Endometrium (tissue), 2 donors: ENCODE measurements around the gene PRDM5.
"Not testable (repeated sequence)": the region's sequence is repeated elsewhere in the genome, so short reads cannot be mapped to it uniquely, and the experiment has no call there.

Source experiments
- FAIRE-seq: peaks from 2 replicates; lab custom pipeline; 2012; peaks lifted over from hg19 to GRCh38; lab: Jason Lieb, UNC
- donor health status: control.
- donor health status: control.

PRDM5 gene

DNA sequence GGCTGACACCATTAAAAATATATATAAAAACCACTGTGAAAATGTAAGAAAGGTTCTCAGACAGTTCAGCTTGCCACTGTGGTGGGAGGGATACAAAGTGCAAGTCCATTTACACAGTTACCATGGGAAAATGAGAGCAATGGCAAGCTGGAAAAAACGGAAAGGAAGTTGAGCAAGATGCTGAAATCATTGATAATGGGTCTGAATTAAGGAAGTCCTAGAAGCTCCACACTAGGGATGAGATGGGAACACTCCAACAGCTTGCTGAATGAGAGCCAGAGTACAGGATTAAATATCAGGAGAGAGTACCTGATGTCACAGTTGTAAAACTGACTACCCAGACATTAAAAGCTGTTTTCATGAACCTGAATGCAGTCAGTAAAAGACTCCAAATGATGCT lies 218.6 kb downstream of the PRDM5 start:
- FAIRE-seq: no peak

DNA sequence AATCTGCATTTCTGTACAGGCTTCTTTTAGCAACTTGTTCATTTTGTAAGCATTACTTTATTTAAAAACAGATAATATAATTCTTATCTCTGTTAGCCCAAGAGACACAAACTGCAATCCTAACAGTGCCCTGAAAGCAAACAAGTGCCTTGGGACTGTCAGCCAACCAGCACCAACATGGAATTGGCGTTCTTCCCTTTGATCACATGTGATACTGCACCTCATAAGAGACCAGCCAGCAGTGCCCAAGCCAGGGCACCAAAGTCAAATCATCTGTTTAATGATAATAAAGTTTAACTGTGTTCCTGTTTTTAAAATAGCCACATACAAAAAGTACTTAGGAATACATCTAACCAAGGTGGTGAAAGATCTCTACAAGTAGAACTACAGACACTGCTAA lies 223.2 kb downstream of the PRDM5 start:
- no peak for FAIRE-seq

DNA sequence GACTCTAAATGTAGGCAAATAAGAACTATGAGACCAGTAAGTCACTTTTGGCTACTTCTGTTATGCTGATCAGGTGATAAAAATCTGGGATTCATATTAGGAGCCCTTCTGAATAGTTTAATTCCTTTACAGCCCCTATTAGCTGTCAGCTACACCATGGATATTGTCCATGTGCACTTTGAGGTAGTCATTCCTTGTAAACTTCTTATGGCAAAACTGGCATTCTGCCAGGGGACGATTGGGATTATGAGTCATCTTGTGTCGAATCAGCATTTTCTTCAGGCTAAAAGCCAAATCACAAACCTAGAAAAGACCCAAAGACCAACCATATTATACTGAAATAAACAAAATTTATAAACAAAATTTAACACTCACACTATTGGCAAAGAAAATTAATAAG lies 227.6 kb downstream of the PRDM5 start:
- no peak for FAIRE-seq

DNA sequence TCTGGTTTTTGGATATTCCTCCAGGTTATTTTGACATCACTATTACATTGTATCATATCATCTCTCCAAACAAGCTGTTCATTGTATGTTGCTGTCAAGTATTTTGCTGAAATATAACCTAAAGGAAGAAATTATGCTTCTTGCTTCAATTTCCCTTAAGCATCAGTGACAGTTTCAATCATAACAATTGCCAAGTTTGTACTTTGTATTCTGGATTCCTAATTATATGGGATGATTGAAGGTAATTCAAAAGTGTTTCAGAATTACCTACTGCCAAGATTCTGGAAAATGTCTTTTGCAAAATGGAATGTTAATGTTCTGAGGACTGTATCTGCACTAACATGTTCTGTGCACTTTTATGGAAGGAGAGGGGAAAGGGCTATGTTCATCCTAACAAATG lies 228.7 kb downstream of the PRDM5 start:
- FAIRE-seq: no peak

DNA sequence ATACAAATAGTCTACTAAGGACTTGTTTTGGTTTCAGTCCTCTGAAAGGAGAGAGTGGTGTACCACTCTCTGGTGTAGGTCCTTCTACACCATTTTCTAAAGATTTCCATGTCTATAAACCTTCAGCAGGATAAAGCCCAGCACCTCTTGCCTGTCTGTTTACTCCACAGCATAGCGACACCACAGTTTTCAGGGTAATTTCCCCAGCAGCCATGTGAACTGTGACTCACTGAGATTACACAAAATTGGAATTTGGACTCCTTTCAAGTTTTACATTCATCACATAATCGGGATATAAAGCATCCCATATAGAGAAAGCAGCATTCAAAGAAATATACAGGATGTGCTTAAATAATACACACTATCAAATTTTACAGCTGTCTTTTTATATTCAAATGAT lies 229.6 kb downstream of the PRDM5 start:
- no peak for FAIRE-seq

DNA sequence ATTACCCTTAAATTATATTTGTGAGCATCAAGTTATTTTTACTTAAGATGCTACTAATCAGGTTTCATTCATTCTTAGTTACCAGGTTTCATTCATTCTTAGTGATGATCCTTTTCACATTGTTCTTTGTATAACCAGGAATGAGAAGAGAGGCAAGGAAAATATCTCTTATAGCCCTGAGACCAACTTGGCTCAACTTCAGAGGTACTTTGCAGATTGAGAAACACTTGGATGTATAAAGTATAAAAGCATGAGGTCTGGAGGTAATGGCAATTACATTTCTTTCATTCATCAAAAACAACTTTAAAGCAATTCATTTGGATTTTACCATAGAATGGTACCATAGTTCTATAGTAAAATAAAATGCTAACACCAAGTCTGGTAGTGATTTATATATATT lies 231.0 kb downstream of the PRDM5 start:
- FAIRE-seq: no peak

DNA sequence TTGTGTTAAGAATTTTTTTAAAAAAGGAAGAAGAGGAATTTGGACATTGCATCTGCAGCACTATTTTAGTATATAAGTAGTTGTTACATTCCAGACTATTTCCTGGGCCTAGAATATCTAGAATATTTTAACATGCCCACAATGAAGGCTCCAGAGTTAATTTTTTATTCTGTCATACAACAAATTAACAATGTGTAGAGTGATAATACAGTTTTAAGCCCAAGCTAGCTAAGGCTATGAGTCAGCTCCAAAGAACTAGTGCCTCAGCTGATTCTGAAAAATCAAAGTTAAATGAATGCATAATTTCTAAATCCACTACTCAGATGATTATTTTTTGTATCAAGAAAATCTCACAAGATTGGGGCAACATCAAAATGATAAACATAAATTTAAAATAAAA lies 231.4 kb downstream of the PRDM5 start:
- no peak for FAIRE-seq

DNA sequence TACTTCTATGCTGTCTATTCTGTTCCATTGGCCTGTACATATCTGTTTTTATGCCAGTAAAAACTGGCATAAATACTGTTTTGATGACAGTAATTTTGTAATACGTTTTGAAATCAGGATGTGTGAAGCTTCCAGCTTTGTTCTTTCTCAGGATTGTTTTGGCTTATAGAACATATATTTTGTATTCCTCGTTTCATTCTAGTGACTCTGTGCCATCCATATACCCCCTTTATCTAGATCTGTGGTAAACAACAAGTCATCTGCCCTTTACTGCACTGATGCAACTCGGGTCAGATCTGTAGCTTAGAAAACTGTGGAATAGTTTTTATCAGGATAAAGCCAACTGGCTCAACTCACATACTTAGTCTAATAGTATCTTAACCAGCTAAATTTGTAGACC lies 233.7 kb downstream of the PRDM5 start:
- no peak for FAIRE-seq

DNA sequence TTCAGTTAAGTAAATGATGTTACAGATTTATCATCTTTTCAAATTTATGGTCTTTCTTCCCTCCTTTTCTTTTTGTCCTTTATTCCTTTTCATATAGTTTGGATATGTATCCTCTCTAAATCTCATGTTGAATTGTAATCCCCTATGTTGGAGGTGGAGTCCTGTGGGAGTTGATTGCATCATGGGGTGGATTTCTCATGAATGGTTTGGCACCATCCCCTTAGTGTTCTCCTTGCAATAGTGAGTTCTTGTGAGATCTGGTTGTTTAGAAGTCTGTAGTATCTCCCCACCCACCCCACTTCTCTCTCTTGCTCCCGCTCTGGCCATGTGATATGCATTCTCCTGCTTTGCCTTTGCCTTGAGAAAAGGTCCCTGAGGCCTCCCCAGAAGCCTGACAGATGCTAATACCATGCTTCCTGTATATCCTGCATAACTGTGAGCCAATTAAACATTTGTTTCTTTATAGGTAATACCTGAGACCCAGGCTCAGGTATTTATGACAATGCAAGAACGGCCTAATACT lies 236.7 kb downstream of the PRDM5 start:
- no peak for FAIRE-seq

DNA sequence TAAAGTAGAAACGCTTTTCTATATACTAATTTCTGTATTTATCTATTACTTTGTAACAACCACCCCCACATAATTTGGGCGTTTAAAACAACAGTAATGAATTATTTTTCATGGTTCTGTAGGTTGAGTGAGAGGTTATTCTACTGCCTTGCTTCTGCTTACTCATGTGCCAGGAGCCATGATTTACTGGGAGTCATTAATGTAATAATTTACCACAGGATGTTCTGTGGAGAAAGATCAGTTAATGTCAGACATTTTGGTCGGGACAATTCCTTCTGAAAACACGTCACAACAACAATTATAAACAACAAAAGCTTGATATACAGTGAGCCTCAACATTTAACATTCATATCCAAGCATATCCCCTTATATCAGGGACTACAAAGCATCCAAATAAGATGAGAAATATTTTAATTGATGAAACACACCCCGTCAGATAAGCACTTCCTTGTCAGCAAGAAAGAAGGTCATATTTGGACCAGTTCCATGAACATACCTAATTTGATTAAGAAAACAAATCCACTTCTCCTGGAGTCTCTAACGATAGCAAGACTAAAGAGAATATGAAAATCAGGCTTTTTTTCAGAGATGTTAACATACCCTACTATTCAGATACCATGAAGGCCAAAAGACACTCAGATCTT lies 238.5 kb downstream of the PRDM5 start:
- no peak for FAIRE-seq

DNA sequence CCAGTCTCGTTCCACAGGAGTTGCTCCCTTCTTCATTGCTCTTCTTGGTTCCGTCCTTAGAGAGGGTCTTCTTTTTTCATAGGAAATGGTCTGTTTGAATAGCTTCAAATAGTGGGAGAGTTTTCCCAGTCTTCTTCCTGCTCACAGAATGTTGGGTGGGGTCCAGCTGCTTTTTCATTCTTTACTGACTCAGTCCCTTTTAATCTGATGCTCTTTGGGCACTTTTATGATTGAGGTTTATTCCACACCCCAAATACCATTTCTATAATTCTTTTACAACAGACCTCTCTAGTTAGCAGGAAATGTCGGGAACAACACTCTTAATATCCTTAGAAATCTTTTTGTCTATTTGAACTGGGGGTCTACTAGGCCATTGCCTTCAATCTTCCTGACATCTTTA lies 239.5 kb downstream of the PRDM5 start:
- no peak for FAIRE-seq

DNA sequence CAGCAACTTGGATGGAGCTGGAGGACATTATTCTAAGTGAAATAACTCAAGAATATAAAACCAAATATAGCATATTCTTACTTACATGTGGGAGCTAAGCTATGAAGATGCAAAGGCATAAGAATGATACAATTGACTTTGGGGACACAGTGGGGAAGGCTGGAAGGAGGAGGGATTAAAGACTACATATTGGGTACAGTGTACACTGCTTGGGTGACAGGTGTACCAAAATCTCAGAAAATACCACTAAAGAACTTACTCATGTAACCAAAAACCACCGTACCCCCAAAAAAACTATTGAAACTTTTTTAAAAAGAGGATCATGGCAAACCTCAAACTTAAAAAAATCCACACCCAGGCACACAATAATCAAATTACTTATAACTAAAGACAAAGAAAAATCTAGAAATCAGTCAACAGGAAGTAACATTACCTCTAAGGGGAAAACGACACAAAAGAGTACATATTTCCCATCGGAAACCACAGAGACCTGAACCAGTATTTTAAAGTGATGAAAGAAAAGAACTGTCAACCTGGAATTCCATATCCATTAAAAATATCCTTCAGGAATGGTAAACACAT lies 241.8 kb downstream of the PRDM5 start:
- no peak for FAIRE-seq

DNA sequence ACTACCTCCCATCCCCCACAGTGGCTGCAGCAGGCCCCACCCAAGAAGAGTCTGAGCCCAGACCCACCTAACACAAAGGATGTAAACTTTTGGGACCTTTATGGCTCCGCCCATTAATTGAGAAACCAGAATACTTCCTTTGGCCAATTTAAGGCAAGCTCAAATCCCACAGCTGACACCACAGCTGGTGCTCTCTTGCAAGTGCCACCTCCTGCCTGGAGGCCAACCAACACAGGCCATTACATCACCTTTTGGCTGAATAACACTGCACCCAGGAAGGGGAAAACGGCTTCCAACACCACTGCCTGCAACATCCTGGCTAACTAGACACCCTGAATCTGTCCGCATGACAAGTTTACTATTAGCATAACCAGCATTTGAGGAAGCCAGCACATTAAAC lies 248.8 kb downstream of the PRDM5 start:
- FAIRE-seq: no peak

DNA sequence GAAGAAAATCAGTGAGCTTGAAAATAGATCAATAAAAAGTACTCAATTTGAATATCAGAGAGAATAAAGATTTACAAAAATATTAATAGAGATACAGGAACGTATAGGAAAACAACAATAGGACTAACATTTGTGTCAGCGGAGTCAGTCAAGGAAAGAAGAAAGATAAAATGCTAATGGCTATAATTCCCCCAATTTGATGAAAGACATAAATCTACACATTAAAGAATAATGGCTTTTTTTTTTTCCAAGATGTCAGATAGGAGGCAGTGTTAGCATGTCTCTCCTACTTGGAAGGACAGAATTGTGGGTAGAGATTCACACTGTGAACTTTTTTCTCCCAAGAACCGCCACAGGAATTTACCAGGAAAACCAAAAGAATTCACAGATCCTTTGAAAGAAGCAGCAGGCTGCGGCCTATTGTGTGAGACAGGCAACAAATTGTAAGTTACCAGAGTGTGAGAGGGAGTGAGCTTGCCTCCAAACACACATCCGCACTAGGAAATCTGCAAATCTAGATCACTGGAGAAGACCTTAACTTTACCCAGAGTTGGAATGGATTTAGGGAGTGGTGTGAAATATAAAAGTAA lies 249.9 kb downstream of the PRDM5 start:
- FAIRE-seq: no peak

DNA sequence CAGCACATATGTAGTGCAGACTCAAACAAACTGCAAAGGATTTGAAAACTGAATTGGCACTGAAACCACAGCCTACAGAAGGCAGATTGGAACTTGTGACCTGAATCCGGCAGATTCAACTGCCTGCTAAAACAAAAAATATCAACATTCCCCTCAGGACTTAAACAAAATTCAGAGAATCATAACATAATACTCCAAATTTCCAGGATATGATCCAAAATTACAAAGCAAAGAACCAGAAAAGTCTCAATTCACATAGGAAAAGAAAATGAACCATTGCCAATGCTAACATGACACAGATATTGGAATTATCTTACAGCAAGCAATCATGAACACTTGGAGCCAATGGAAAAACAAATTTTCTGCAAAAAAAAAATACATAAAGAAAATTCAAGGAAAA lies 250.4 kb downstream of the PRDM5 start:
- FAIRE-seq: no peak

DNA sequence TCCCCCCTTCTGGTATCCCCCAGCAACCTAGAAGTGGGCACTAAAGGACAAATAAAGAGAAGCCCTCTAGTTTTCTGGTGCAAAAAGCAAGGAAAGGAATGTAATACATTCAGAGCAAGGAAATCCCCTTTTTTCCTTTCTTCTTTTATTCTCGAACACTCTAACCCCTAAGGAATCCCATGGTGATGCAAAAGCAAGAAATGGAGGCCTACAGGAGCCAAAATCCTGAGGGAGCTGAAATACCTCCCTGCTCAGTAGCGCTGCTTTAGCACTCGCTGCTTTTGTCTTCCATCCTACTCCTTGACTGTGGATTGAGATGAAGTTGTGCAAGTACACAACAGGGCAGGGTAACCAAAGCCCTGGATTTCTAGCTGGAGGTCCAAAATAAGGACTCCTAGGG lies 251.0 kb downstream of the PRDM5 start:
- FAIRE-seq: no peak

DNA sequence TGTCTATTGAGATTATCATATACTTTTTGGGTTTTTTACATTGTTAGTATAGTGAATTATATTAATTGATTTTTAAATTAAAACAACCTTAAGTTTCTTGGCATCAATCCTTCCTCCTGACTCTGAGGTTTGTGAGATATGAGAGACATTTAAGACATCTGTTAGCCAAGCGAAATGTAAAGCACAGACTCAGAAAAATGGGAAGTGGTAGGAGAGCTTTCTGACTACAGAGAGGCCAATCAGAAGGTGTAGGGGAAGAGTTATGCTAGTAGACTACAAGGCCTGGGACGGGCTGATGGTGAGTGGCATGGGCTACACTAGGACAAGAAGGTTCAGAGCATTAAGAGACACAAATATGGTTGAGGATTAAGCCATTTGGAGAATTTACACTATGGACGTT lies 255.4 kb downstream of the PRDM5 start:
- FAIRE-seq: no peak

DNA sequence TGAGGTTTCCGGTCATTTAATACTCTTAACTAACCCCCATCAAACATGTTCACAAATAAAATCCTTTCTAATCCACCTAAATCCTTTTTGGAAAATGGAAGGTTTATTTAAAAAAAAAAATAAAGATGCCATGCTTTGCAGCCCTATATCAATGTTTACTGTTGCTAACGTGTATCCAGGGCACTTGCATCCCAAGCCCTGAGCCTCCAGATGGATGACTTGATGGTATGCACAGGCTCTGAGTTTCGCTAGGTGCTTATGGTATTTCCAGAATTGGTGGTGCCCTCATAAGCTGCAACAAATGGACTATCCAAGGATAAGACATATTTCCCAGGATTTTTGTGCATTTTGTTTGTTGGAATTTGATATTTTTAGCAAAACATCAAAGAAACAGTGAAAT lies 257.7 kb downstream of the PRDM5 start:
- FAIRE-seq: no peak

DNA sequence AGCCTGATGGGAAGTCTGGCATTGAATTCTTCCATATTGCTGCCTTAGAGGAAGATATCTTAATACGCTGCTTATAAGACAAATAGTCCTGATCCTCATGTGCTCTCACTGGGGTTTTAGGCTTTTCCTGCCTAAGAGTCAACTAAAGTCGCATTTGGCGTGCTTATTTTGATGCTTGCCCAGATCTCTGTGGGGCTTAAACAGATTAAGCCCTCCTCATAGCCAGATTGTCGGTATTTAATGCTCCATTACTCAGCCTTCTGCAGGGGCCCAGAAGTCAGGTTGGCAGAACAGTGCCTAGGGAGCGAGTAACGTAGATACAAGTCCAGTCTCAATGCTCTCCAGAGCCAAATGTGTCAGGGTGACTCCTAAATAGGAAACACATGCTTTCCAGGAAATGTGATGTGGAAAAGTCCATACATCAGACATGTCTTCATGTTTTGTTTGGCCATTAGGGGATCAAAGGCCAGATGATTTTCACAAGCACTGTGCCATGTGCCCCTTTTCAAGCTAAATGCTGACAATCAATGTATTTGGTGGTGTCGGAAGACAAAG lies 262.8 kb downstream of the PRDM5 start:
- FAIRE-seq: no peak

DNA sequence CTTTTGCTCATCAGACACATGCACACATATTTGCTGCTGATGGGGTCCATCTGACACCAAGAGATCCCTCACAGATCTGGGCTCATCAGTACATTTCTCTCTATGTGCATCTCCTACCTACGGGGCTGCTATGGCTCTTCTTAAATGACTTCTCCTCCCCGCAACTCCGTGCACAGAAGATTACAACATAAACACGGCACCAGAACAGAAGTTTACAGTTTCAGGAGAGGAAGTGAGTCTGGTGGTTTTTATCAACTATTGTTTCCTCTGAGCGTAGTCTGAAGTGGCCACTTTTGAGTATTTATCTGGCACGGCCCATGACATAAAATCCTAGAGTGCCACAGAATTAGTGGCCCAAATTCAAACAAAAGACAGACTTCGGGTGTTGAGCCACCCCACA lies 263.8 kb downstream of the PRDM5 start:
- FAIRE-seq: no peak

DNA sequence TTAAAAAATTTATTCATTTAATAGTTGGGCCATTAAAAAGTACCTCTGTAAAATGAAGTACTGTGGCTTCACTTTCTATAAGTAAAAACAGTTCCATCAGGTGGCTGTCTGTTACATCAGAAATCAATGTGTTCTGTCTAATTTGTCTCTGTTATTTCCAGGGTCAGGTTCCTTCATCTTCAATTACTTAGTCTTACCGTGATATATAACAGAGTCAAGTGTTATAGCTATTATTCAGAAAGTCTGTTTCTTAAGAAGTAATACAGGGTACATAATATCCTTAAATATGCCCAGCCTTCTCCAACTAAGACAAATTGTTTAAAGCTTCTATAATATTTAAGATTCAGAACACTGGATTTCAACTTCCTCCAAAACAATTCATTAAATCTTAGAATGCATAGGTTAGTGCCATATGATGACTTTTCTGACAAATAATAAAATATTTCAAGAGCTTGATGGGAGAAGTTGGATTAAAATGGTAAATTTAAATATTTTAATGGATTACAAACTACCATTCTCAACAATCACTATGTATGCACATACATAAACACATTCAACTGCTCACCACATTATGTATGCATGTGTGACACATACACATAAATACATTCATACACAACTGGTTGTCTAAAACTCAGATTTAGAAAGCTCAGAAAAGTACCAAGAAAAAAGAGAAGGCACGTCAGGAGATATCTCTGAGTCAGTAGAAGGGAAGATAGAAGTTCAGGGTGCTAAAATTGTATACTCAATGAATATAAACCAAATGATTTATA lies 268.5 kb downstream of the PRDM5 start:
- FAIRE-seq: no peak

DNA sequence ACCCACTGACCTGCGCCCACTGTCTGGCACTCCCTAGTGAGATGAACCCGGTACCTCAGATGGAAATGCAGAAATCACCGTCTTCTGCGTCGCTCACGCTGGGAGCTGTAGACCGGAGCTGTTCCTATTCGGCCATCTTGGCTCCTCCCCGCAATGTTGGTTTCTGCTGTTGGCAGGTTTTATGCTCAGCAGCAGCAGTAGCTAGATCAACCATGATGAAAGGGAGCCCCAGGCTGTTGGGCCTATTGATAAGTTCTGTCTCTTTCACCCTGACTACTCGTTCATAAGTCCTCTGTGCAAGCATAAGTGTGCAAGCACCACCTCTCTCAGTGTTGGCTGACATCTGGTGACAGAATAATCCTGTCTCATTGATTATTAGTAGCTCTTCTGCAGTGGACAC lies 274.2 kb downstream of the PRDM5 start:
- not testable (repeated sequence) for FAIRE-seq
